Activated CD4-positive, alpha-beta T cell treated with anti-CD3 and anti-CD28 coated beads, Interleukin-2, amount 50 U/mL, for 1 hour (primary cell): ENCODE measurements around the gene TANGO6.

ENCODE experiments used
- DNase-seq: peaks from one replicate; pipeline ENCODE4 v3.0.0-alpha.2; 2020

Gene TANGO6

GRCh38 chr16:68915589-68915988, 72.3 kb downstream of the TANGO6 start:
- DNase-seq: no peak

- DNase-seq: no peak
Observed at GRCh38 chr16:68917541-68917940, 74.2 kb downstream of the TANGO6 start.

DNA sequence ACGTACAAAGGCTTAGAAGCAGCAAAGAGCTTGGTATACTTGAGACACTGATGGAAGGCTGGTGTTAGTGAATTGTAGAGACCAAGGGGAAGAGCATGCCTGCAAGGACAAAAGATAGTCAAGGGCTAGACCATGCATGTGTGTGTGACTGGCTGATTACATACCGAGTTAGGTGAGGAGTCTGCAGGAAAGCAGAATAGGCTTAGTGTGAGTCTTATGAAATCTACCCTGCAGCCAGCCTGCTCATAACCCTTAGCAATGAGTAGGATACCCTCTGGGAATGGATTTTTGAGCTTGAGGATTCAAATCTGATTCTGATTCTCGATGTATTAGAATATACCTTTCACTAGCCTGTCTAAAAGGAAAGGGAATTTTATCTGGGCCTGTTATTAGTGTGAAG, 77.0 kb downstream of the TANGO6 start:
- DNase-seq: no peak

DNA sequence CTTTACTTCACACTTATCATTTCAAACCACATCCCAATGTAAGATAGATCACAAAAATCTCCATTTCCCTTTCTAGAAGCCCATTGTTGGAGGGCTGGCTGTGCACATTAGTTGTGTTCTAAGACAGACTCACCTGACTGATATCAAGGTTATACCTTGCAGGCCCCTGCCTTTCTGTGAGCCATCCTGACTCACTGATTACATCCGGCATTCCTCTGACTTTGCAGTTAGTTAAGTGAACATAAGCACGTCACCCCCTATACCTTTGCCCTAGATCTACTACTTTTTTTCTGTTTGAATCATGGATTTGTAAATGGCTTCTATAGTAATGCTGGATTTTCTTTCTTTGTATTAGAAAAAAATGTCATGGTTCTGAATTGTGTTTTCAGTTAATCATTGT, 78.3 kb downstream of the TANGO6 start:
- no peak for DNase-seq

DNA sequence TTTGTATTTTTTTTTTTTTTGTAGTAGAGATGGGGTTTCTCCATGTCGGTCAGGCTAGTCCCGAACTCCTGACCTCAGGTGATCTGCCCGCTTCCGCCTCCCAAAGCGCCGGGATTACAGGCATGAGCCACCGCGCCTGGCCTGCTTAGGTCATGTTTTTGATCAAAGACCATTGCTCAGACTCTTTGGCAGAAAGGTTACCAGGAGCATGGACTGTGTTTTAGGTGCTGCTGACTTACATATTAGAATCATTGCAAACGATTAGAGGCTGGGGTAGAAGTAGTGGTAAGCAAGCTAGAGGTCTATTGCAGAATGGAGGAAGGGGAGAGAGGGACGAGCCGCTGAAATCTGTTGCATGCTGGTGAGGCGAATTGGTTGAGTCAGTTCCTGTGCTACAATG, 79.8 kb downstream of the TANGO6 start:
- no peak for DNase-seq

GRCh38 chr16:68927018-68927417, 83.7 kb downstream of the TANGO6 start:
- no peak for DNase-seq

GRCh38 chr16:68931196-68931595, 87.9 kb downstream of the TANGO6 start:
- DNase-seq: no peak

DNA sequence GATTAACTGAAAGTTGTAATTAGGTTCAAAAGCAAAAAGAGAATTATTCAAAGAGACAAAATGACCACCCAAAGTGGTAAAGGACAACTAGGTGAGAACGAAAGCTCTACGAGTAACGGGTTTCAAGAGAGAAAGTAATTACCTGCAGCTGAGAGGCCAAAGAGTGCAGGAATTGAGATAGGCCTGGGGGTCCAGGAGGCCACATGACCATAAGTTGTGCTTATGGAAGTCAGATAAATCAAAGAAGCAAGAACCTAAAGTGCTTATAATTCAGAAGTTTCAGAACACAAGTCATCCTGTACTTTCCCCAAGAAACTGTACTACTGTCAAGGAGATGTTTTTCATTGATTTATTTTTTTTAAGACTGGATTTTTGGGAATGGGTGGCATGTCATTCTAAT, 91.1 kb downstream of the TANGO6 start:
- no peak for DNase-seq

DNA sequence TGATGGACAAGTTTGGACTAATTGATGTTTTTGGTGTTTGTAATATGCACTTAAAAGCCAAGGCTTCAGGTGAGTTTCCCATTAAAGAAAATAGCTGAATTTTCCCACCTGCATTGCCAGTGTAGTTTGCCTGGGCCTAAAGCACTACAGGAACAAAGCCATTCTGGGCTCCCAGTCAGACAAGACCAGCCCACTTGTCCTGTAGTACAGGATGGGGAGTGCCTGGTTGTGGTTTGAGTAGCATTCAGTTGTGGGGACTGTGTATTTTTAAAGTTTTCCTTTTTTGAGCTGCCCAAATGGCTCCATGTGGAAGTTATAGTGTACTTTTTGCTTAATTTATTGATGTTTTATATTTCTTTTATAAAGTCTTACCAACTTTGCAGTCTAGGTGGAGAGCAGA, 91.7 kb downstream of the TANGO6 start:
- DNase-seq: no peak

- no peak for DNase-seq
Observed at GRCh38 chr16:68936736-68937631, 93.7 kb downstream of the TANGO6 start.

DNA sequence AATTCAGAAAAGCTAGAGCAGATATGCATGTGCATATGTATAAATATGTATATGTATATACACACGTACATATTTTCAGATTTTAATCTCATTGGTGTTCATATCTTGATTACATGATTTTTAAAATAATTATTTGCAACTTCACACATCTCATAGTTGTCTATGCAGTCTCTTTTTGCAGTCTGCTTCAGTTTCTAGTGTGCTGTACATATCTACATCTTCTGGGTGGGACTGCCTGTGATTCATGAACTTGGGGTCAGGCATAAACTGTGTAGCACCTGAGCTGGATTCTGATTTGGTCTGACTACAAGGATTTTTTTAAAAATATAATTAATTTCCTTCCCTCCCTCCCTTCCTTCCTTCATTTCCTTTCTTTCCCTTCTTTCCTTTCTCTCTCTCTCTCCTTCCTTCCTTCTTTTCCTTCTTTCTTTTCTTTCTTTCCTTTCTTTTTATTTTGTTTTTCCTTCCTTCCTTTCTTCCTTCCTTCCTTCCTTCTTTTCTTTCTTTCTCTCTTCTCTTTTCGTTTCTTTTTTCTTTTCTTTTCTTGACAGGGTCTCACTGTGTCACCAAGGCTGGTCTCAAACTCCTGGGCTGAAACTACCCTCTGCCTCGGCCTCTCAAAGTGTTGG, 96.5 kb downstream of the TANGO6 start:
- no peak for DNase-seq

DNA sequence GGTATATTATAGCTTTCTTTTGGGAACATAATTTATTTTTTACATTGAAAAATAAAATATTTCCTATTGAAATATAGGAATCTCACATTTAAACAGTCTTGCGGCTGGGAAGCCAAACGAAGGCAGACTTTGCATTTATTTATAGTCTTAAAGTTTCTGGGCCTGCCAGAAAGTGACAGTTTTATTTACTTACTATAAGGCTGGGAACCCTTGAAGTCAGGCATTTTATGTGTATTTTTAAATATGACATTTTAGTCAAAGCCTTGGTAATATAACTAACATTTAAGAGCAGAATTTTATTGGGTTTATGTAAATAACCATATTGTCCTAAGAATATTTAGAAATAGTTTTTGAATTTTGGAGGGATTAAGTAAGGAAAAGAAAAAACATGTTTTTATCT, 97.5 kb downstream of the TANGO6 start:
- DNase-seq: no peak

GRCh38 chr16:68943961-68944360, 100.6 kb downstream of the TANGO6 start:
- no peak for DNase-seq

GRCh38 chr16:68948230-68948910, 105.0 kb downstream of the TANGO6 start:
- DNase-seq: no peak

GRCh38 chr16:68951991-68952877, 108.9 kb downstream of the TANGO6 start:
- no peak for DNase-seq

- no peak for DNase-seq
Observed at GRCh38 chr16:68954911-68955635, 111.7 kb downstream of the TANGO6 start.

DNA sequence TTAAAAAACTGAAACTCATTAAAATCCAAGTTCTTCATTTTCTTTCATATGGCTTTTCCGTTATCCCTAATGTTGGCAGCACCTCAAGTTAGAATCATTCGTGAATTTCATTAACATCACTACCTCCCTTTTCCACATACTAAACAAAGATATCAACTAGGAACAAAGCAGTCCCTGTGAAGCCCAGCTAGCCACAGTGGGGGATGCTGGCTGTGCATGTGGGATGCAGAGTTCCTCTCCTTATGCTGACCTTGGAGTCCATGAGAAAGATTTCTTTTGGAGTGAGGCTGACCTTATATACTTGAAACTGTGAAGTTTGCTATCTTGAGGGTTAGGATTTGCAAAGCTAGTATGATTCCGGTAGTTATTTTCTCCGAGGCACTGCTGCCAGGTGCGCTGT, 117.6 kb downstream of the TANGO6 start:
- no peak for DNase-seq

DNA sequence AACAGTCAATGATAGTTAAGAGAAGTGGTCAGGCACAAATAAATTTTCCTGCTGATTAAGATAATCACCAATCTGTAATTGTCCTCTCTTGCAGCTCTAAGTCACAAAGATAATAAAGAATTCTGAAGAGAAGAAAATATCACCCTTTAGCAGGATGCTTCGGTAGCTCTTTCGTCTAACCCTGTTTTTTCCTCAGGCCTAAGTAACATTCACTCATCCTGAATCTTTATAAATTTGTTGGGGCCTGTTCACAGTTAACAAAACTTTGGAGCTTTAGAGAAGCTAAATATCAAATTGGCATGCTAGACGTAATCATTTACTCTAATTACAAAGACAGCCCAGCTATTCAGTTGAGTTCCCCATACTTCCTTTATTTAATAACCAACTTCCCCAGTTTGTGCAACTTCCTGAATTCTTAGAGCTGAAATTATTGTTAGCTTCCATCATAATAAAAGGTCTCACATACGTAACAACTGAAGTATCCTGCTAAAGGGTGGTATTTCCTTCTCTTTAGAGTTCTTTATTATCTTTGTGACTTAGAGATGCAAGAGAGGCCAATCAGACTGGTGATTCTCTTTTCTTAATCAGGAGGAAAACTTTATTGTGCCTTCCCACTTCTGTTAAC, 118.6 kb downstream of the TANGO6 start:
- DNase-seq: no peak

GRCh38 chr16:68969338-68969737, 126.0 kb downstream of the TANGO6 start:
- DNase-seq: no peak

DNA sequence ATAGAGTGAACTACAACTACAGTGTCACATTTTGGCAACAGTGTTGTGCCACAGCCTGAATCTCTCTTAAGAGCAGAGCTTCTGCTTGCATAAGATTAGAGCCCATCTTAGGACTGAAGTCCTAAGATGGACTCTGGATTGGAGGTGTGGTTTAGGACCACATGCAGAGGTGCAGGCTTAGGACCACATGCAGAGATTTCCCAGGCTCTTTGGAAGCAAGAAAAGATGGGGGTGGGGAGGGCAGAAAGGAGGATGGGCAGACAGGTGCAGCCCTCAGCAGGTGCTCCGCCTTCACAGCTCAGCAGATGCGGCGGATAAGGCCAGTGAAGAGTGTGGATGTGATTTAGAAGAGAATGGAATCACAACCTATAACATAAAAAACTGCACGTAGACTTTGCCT, 128.7 kb downstream of the TANGO6 start:
- DNase-seq: no peak

GRCh38 chr16:68972720-68973119, 129.4 kb downstream of the TANGO6 start:
- no peak for DNase-seq
